ENCODE measurements around the gene EML4.
"Not testable (repeated sequence)": the region's sequence is repeated elsewhere in the genome, so short reads cannot be mapped to it uniquely, and the experiment has no call there.

Gene EML4, protein sequence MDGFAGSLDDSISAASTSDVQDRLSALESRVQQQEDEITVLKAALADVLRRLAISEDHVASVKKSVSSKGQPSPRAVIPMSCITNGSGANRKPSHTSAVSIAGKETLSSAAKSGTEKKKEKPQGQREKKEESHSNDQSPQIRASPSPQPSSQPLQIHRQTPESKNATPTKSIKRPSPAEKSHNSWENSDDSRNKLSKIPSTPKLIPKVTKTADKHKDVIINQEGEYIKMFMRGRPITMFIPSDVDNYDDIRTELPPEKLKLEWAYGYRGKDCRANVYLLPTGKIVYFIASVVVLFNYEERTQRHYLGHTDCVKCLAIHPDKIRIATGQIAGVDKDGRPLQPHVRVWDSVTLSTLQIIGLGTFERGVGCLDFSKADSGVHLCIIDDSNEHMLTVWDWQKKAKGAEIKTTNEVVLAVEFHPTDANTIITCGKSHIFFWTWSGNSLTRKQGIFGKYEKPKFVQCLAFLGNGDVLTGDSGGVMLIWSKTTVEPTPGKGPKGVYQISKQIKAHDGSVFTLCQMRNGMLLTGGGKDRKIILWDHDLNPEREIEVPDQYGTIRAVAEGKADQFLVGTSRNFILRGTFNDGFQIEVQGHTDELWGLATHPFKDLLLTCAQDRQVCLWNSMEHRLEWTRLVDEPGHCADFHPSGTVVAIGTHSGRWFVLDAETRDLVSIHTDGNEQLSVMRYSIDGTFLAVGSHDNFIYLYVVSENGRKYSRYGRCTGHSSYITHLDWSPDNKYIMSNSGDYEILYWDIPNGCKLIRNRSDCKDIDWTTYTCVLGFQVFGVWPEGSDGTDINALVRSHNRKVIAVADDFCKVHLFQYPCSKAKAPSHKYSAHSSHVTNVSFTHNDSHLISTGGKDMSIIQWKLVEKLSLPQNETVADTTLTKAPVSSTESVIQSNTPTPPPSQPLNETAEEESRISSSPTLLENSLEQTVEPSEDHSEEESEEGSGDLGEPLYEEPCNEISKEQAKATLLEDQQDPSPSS

DNA sequence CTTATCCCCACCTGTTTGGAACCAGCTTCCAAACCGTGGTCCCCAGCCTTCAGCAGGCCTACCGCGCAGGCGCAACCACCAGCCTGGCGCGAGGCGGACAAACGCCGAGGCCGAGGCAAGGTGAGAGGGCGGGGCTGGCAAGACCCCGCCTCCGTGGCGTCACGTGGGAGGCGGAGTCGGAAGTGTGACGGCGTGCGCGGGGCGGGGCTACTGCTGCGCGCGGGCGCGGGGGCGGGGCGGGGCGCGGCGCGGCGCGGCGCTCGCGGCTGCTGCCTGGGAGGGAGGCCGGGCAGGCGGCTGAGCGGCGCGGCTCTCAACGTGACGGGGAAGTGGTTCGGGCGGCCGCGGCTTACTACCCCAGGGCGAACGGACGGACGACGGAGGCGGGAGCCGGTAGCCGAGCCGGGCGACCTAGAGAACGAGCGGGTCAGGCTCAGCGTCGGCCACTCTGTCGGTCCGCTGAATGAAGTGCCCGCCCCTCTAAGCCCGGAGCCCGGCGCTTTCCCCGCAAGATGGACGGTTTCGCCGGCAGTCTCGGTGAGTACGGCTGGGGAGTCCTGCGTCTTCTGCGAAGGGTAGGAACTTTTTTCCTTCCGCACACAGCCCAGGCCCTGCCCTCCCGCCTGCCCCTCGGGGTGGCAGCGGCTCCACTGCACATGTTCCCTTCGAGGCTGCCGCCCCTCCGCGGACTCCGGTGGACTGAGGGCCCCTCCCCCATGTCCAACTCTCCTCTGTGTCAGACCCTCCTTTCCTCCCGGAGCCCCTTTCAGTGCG, at the start of gene EML4:
EML4 (plus strand) TSS at position 254 of the 774 bp plus-strand sequence; CDS start at position 513, 259 bp downstream.
- DNase-seq (ENCODE audit: low read depth in 2 of 2): peak; percentile 85 to 87

DNA sequence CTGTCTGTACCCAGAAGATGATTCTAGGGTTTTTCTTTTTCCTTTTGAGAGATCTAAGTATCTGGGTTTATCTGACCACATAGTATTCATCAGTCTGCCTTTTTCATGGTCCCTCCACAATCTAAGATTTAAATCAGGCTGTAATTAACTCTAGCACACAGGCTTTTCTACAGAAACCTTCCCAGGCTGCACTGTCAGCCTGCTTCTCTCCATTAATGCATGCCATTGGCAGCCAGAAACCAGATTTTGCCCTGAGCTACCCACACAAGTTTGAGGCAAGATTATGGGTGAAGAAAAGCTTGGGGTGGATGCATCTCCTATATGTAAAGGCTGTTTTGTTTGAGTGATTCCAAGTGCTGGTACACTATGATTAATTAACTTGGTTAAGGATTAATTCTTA, 45.7 kb upstream of the EML4 start:
- DNase-seq (ENCODE audit: low read depth in 2 of 2): no peak

DNA sequence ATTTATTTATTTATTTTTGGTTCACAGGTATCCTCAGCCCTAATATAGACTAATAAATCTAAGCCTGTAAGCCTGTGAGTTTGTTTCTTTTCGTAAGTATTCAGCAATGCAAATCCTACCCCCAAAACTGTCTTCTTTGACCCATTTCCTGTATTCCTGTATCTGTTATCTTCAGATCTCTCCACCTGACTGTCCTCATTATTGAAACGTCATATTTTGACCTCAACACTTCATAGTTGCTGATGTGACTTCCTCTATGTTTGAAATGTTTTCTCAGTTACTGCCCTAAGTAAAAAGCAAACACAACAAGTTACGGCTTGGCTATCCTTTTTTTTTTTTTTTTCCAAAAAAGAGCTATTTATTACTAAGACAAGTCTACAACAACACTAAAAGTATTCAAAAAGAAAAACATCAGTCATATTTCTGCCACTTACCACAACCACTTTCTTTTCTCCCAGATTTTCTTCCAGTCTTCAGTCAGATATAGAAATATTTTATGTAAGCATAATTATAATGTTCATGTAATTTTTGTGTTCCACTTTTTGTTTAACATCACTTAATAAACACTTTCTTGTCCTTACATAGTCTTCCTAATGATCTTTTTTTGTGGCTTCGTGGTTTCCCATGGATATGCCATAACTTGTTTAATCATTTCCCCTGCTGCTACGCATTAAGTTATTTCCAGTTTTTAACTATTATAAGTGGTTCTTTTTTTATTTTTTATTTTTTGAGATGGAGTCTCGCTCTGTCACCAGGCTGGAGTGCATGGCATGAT, 45.0 kb upstream of the EML4 start:
- no peak for DNase-seq (ENCODE audit: low read depth in 2 of 2)

DNA sequence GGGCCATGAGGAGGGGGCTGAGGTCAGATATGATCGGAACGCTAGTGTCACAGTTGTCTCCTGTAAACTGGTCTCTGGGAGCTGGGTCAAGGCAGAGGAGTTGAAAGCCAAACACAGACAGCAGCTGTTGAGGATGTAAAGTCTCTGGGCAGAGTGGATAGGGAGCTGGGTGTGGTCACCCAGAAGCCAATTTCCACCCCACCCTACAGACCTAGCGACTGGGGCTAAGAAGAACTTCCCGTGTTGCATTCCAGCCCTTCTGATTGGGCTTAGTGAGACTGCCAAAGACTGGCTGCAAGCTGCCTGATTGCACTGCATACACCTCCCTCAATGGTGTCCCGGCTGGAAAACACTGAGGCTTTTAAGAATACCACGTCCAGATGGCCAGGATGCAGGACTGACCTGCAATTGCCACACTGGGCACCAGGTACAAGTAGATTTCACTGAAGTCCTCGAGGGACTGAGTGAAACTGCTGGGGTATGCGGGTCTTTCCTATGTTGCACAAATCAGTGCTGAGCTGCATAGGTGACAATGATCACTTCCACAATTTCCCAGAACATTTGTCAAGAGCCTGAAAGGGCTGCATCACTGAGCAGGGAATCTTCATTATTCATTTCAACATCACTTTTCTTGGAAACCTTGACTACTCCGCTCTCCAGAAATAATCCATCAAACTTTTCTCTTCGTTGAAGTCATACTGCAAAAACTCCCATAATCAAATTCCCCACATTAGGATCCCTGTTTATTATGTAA, 43.1 kb upstream of the EML4 start:
- DNase-seq (ENCODE audit: low read depth in 2 of 2): no peak

DNA sequence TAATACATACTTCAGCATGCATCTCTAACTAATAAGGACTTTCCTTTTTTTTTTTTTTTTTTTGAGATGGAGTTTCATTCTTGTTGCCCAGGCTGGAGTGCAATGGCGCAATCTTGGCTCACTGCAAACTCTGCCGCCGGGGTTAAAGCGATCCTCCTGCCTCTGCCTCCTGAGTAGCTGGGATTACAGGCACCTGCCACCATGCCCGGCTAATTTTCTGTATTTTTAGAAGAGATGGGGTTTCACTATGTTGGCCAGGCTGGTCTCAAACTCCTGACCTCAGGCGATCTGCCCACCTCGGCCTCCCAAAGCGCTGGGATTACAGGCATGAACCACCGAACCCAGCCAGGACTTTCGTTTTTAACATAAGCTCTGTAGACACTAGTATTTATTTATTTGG, 42.3 kb upstream of the EML4 start:
- DNase-seq (ENCODE audit: low read depth in 2 of 2): not testable (repeated sequence)

DNA sequence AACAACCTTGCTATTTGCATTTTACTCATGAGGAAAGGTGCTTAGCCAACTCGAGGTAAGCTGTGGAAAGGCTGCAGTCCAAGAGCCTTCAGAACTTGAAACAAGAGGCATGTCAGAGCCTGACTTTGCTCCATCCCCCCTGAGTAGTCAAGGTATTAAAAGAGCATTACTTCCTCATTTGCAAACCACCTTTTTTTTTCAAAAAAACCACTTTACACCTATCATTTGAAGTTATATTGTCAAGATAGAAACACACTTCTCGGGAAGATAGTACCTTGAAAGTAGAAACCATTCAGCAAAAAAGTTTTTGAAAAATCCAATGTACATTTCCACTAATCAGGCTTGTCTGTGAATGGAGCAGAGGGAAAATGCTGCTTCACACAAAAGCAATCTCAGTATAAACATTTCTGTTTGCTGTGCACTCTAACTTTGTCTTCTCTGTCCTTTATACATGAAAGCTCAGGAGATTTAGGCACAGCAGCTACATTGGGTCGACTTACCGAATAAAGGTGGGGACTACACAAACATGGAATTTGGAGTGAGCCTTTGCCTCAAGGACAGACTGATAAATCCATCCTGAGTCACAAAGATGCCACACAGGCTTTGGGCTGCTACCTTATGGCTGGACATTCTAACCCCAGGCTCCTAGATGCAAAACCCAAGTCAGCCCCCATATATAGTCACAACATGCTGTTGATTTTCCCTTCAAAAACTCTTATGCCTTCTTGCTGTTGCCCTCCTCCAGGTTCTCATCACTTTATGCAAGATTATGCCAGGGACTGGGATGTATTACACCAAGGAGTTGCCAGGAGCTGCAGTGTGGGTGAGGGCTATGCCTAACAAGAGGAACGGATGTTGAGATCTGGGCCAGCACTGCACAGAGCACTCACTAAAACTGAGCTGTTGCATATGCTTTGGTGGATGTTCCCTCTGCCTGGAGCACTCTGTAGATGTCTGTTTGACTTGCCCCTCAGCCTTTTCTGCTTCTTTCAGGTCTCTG, 41.4 kb upstream of the EML4 start:
- DNase-seq (ENCODE audit: low read depth in 2 of 2): no peak

DNA sequence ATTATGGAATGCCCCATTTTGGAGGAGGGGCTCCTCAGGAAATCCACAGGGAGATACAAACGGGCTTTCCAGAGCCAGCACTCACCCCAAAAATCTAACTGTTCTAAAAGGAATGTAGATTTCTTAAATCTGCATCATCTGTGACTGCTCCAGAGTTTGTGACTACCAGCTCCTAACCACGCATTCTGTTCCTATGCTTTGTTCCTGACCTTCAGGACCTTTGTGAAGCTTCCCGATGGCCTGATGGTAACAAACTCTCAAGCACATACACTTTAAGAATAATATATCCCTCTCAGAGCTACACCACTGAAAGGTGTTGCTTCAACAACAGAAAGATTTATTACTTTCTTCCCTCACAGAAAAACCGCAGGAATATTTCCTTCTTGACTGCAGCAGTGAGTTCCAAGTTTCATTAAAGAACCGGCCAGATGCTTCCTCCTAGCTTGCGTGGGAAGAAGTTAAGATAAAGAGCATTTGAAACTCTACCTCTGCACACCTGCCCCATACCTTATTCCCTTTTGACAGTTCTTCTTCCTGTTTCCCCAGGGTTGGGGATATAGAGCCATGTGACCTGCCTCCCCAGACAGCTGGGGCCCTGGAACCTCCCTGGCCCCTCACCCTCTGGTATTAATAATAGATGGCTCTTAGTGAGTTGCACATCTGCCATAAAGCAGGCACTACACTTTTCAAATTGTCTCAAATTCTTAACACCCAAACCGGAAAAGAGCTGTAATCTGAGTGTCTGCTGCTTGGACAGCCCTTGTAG, 40.2 kb upstream of the EML4 start:
- DNase-seq (ENCODE audit: low read depth in 2 of 2): no peak

DNA sequence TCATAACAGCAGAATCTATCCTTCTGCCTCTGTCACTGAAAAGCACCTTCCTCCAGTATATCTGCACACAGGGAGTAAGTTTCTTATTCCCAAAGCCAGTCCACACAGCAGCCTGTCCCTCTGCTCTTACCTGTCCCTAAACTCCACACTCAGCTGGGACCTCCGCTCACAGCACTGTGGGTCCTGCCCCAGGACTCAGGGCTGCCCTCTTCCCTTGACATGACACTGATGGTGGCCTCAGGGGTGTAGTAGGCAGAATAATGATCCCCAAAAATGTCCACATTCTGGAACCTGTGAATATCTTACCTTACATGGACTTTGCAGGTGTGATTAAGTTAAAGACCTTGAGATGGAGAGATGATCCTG, 39.7 kb upstream of the EML4 start:
- no peak for DNase-seq (ENCODE audit: low read depth in 2 of 2)

DNA sequence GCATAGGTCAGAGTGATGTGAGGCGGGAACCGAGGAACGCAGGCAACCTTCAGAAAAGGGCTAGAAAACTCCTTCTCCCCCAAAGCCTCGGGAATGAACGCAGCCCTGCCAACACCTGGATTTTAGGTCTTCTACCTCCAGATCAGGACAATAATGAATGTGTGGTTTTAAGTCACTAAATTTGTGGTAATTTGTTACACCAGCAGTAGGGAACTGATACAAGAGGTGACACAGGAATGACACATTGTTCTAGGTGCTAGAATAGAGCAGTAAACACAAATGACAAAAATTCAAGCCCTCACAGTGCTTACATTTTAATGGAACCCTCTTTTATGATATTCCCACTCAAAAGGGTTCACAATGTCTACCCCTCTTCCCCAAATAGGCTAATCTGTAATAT, 39.2 kb upstream of the EML4 start:
- DNase-seq (ENCODE audit: low read depth in 2 of 2): no peak

DNA sequence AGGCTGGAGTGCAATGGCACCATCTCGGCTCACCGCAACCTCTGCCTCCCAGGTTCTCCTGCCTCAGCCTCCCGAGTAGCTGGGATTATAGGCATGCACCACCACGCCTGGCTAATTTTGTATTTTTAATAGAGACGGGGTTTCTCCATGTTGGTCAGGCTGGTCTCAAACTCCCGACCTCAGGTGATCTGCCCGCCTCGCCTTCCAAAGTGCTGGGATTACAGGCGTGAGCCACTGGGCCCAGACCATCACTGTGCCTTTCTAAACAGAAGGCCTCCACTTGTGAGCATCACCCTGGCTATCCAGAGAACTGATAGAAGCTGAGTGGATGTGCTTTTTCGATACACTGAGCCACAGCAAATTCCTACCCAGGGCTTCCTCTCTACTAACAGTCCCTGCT, 38.3 kb upstream of the EML4 start:
- not testable (repeated sequence) for DNase-seq (ENCODE audit: low read depth in 2 of 2)

DNA sequence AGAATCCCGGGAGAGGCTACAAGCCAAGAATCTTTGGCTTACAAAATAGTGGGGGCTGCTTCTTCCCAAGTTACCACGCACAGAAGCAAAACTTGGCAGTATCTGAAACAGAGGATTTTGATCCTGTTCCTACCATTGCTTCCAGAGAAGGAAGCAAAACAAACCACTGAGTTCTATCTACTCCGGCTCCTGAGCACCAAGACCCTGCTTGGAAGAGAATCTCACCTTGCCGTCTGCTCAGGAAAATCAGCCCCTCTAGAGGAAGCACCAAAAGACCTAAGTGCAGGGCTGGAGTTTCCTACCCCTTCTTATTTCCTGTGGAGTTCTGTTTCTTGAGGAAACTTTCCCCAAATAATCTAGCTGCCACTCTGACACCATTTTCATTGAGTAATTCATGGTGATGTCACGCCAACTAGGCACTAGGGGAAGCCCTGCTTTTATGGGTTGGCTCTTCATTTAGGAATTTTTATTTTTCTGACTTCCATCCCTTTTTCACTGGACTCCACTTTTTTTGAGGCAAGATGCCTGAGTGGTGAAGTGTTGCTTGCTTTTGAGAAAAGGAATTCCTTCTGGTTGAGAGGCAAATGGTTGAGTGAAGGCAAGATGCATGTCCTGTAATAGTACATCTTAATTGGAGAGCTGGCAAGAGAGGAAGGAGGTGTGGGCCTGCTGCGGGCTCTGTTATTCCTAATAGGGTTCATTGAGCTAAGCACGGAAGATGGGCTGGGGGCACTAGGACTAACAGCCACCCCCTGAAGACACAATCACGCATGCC, 36.8 kb upstream of the EML4 start:
- no peak for DNase-seq (ENCODE audit: low read depth in 2 of 2)

DNA sequence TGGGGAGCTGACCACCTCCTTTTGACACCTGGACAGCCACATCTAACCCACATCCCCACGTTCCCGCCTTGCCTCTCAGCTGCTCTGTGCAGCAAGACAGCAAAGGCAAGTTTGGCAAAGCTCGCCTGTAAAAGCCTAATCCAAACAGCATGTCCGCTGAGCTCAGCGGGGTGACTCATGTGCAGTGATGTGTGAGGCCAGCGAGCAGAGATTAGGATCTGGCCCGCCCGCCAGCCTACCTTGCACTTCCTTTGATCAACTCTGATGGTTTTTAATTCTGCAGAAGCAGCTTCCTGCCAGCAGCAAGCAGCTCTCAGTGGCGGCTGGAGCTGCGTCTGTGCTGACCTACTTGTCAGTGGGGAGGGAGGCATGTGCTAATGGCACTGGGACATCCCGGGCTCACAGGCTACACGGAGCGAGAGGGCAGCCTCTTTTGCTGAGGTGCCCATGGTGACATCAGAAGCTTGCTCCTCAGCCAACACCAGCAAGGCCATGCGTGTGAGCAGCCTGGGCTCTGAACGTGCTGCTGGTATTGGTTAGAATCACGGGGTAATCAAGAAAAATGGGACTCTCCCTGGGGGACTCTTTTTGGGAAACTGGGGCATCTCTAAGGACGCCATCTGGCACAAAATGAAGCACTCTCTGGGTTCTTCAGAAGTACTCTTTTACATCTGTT, 36.0 kb upstream of the EML4 start:
- peak; percentile 62 to 78 for DNase-seq (ENCODE audit: low read depth in 2 of 2)

DNA sequence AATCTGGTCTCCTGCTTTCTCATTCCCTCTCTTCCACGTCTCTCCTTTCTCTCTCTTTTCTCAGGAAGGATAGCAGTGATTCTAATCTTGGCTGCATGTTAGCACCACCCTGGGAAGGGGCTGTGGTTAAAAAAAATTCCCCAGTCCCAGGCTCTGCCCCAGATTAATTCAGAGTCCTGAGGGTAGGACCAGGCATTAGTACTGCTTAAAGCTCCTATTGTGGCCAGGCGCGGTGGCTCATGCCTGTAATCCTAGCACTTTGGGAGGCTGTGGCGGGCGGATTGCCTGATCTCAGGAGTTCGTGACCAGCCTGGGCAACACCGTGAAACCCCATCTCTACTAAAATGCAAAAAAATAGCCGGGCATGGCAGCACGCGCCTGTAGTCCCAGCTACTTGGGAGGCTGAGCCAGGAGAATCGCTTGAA, 35.4 kb upstream of the EML4 start:
- no peak for DNase-seq (ENCODE audit: low read depth in 2 of 2)

DNA sequence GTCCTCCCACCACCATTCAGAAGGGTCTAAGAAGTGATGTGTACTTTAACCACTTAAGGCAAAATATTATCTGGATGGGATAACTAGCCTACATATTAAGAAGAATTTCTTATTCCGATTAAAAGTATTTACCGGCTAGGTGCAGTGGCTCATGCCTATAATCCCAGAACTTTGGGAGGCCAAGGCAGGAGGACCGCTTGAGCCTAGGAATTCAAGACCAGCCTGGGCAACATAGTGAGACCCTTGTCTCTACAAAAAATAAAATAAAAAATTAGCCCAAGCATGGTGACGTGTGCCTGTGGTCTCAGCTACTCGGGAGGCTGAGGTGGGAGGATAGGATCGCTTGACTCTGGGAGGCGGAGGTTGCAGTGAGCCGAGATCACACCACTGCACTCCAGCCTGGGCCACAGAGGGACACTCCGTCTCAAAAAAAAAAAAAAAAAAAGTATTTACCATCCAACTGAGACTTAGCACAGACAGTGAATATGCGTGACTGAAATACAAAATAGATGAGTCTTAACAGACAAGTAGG, 34.7 kb upstream of the EML4 start:
- DNase-seq (ENCODE audit: low read depth in 2 of 2): not testable (repeated sequence)

DNA sequence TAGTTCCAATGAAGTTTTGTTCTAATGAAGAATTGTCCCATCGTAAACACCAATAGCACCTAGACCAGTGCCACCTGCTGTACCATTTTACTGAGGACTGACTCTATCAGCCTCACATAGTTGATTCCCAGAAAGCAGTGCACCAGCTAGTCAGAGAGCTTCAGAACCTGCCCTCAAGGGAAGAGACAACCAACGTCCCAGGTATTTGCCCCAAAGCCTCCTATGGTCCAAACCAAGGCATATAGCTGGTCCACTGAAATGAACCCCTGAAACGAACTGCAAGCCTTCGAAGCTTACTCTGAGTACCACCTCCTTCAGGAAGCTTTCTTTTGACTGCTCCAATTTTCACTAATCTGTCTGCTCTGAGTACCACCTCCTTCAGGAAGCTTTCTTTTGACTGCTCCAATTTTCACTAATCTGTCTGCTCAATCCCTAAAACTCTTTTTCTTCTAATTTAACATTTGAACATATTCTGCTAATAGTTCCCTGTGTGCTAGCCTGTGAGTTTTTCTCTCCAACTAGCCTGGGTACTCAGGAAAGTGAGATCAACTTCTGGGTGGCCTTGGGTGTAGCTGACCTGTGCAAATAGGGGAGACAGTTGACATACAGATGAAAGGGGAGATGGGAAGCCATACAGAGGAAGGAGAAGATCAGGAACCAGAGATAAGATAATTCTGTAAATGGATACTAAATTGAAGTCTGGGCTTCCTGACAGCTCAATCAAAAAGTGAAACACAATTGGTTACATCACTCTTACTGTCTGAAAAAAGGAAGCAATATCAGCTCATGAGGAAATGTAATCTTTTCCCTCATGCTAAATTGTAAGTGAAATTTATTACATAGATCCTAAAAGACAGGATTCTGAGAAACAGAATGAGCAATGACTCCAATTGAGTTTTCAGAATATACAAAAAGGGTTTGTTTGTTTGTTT, 33.5 kb upstream of the EML4 start:
- no peak for DNase-seq (ENCODE audit: low read depth in 2 of 2)

DNA sequence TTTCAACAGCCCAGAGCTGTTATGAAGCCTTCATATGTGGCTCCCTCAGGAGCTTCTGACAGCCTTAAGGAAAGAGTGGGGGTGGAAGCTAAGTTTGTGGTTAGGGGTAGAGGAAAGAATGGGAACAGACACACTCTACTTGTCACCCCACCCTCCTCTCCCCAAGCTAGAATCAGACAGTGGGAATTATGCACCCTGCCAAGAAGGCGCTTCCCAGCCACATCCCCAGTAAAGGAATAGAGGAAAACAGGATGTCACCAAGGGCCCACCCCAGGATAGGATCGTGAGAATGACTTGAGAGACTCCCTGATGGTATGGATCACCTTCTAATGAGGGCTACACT, 32.4 kb upstream of the EML4 start:
- no peak for DNase-seq (ENCODE audit: low read depth in 2 of 2)
